HG03520 (cell line): ENCODE results near the gene CACNG5.
"Not testable (repeated sequence)": the region's sequence is repeated elsewhere in the genome, so short reads cannot be mapped to it uniquely, and the experiment has no call there.

ENCODE experiments used
- ATAC-seq: cut with Tn5 transposase; IDR thresholded peaks from one replicate; pipeline ENCODE4 v1.9.1; 2021; ENCODE audit warnings: mild to moderate bottlenecking, moderate library complexity; ENCODE audit not compliant: unreplicated experiment

CACNG5 gene

GRCh38 chr17:66849032-66849655 is 14.2 kb downstream of the CACNG5 start:
- ATAC-seq = no peak

- ATAC-seq = no peak
Observed at GRCh38 chr17:66849851-66850580, 15.1 kb downstream of the CACNG5 start.

- no peak for ATAC-seq
Observed at GRCh38 chr17:66850692-66851091, 15.8 kb downstream of the CACNG5 start.

GRCh38 chr17:66855204-66855603 is 20.3 kb downstream of the CACNG5 start:
- no peak for ATAC-seq

- ATAC-seq = no peak
Observed at GRCh38 chr17:66858226-66859083, 23.5 kb downstream of the CACNG5 start.

- no peak for ATAC-seq
Observed at GRCh38 chr17:66859353-66859752, 24.4 kb downstream of the CACNG5 start.

- ATAC-seq = no peak
Observed at GRCh38 chr17:66860204-66860603, 25.3 kb downstream of the CACNG5 start.

- no peak for ATAC-seq
Observed at GRCh38 chr17:66863820-66864219, 28.9 kb downstream of the CACNG5 start.

- ATAC-seq = no peak
Observed at GRCh38 chr17:66865151-66865550, 30.2 kb downstream of the CACNG5 start.

GRCh38 chr17:66873962-66874361 is 39.0 kb downstream of the CACNG5 start:
- ATAC-seq = no peak

GRCh38 chr17:66884931-66885330 is 50.0 kb downstream of the CACNG5 start:
- no peak for ATAC-seq

- ATAC-seq = no peak
Observed at GRCh38 chr17:66885417-66885816, 50.5 kb downstream of the CACNG5 start.

- ATAC-seq = no peak
Observed at GRCh38 chr17:66889480-66890230, 54.7 kb downstream of the CACNG5 start.

- no peak for ATAC-seq
Observed at GRCh38 chr17:66892246-66892645, 57.3 kb downstream of the CACNG5 start.

GRCh38 chr17:66893382-66893781 is 58.5 kb downstream of the CACNG5 start:
- no peak for ATAC-seq

- ATAC-seq = no peak
Observed at GRCh38 chr17:66893863-66894262, 58.9 kb downstream of the CACNG5 start.

- no peak for ATAC-seq
Observed at GRCh38 chr17:66897141-66897540, 62.2 kb downstream of the CACNG5 start.

GRCh38 chr17:66898536-66898935 is 63.6 kb downstream of the CACNG5 start:
- ATAC-seq = no peak

- ATAC-seq = no peak
Observed at GRCh38 chr17:66900126-66901010, 65.5 kb downstream of the CACNG5 start.

- not testable (repeated sequence) for ATAC-seq
Observed at GRCh38 chr17:66903296-66903695, 68.4 kb downstream of the CACNG5 start.
